Measurements from ENCODE around the gene IQGAP1. TPM values are rescaled to one million over a fixed set of nuclear protein-coding genes. Genes with fewer than 3 reads are reported as not detected.
"Not testable (repeated sequence)": the region's sequence is repeated elsewhere in the genome, so short reads cannot be mapped to it uniquely, and the experiment has no call there.

IQGAP1 gene
- total RNA-seq, 1 donor = 297 TPM

DNA sequence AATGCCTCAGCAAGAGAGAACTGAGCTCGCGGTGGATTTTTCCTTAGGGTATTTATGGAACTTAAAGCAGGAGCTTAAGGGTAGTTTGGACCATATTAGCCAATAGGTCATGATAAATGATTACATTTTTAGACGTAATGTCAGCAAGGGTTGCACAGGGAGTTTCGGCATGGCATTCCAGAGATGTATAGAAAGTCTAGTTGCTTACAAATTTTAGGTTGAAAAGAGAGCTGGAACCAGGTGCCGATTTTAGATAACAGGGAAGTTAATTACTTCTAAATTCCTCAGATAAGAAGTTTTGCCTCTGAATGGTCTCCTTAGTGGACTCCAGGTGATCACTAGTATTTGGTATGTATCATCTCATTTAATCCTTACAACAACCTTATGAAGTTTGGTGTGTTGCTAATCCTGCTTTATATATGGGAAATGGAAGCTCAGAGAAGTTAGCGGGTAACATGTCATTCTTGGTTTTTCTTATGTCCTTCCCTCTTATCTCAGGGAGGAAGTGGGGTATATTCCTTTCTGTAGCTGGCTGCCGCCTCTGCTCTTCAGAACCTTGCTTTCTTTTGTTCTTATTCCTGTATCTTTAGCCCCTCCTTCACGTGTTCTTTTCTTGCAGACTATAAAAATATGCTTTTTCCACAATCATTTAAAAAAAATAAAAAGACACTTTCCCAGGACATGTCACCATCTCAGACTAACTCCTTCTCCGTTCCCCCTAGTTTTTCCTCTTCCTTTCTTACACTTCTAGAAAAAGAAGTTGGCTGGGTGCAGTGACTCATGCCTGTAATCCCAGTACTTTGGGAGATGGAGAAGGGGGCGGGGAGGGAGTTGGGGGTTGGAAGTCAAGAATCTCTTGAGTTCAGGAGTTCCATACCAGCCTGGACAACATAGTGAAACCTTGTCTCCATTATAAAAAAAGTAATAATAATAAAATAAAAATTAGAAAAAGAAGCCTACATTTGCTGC lies 25.7 kb downstream of the IQGAP1 start:
- TF ChIP-seq CTCF (IDR thresholded peaks at IDR 0.05; ENCODE audit: insufficient read depth, low read depth, low read length) = no peak
- peak; percentile 90 for DNase-seq (ENCODE audit: low read depth)
- H3K4me3 ChIP-seq (ENCODE audit: low read depth, low read length) = peak overlapping the region; percentile 43

DNA sequence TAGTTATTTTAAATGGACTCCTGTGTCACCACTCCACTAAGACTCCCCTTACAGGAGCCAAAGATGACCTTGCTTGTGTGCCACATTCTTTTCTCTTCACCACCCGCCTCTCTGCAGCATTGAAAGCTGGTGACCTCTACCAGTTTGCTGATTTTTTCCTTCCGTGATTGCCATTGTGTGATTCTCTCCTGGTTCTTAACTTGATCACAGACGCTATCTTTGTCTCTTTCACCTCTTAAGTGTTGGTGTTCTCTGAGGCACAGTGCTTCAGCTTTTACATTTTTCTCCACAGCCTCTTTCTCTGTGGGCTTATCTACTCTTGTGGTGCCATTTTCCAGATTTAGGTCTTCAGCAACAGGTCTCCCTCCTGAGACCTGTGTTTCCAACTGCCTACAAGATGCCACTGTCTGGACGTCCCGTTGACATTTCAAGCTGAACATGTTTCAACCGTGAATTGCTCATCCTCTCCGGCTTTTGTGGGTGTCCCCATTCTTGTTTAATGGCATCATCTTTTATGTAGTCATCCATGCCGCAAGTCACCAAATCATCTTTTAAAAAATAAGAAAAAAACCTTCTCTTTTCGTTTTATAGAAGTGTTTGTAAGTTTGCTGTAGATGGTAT lies 26.5 kb downstream of the IQGAP1 start:
- no peak for TF ChIP-seq CTCF (IDR thresholded peaks at IDR 0.05; ENCODE audit: insufficient read depth, low read depth, low read length)
- peak overlapping the region; percentile 39 for H3K4me3 ChIP-seq (ENCODE audit: low read depth, low read length)
- DNase-seq (ENCODE audit: low read depth) = peak; percentile 88

GRCh38 chr15:90416052-90416451 lies 28.0 kb downstream of the IQGAP1 start:
- DNase-seq (ENCODE audit: low read depth); H3K4me3 ChIP-seq (ENCODE audit: low read depth, low read length): not testable (repeated sequence)

DNA sequence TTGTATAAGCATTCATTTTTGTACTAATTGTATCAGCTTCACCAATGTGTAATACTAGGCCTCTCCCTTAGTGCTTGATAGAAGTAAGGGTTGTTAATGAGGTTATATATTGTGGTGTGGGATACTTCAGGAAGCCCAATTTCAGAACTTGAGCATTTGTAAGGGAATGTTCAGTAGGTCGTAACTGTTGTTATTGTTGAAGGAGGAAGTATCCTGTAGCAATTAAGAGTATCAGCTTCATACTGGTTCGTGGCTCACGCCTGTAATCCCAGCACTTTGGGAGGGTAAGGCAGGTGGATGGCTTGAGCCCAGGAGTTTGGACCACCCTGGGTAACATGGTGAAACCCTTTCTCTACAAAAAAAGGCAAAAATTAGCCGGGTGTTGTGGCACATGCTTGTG lies 30.6 kb downstream of the IQGAP1 start:
- no peak for DNase-seq (ENCODE audit: low read depth)

DNA sequence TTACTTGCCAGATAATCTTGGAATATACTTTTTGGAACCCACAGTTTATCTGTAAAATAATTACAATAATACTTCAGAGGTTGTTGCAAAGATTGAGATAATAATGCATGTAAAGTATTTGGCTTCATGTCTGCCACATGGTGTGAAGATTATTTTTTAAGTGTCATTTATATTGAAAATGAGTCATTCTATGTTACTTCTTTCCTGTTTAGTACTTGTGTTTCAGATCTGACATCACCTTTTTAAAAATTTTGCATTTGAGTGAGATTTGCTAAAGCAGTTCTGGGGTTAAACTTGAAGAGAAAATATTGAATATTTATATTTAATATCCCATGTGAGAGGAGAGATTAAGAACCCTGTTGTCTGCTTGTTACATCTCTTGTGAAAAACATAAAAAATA lies 31.2 kb downstream of the IQGAP1 start:
- TF ChIP-seq CTCF (IDR thresholded peaks at IDR 0.05; ENCODE audit: insufficient read depth, low read depth, low read length) = no peak
- DNase-seq (ENCODE audit: low read depth) = peak; percentile 40
- no peak overlapping the region for H3K4me3 ChIP-seq (ENCODE audit: low read depth, low read length)

More for the DNA sequence above, 30.6 kb downstream of the IQGAP1 start:
- TF ChIP-seq CTCF (IDR thresholded peaks at IDR 0.05; ENCODE audit: insufficient read depth, low read depth, low read length) = no peak
- no peak overlapping the region for H3K4me3 ChIP-seq (ENCODE audit: low read depth, low read length)

- no peak for TF ChIP-seq CTCF (IDR thresholded peaks at IDR 0.05; ENCODE audit: insufficient read depth, low read depth, low read length)
- peak; percentile 92 for DNase-seq (ENCODE audit: low read depth)
- H3K4me3 ChIP-seq (ENCODE audit: low read depth, low read length) = peak overlapping the region; percentile 18
Observed at GRCh38 chr15:90419738-90420406, 31.8 kb downstream of the IQGAP1 start.

DNA sequence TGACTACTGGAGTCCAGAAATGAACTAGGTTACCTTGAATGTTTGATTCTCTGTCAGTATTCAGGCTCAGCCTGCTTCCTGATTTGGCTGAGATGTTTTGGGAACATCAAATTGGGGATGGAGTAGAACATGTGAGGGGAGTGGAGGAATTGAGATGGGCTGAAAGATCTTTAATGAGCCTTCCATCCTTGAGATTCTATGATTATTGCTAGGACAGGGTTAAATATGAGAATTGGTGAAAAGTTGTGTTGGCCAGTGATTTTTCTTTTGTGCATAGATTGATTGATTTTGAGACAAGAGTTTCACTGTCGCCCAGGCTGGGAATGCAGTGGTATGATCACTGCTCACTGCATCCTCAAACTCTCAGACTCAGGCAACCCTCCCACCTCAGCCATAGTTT lies 32.4 kb downstream of the IQGAP1 start:
- H3K4me3 ChIP-seq (ENCODE audit: low read depth, low read length) = peak overlapping the region; percentile 10
- TF ChIP-seq CTCF (IDR thresholded peaks at IDR 0.05; ENCODE audit: insufficient read depth, low read depth, low read length) = no peak
- DNase-seq (ENCODE audit: low read depth) = no peak
